Endometrial microvascular endothelial cells (primary cell): ENCODE data around the gene LRRN3. TPM values are rescaled to one million over a fixed set of nuclear protein-coding genes. Genes with fewer than 3 reads are reported as not detected.

ENCODE experiments used
- in situ Hi-C: cut with HindIII; loops from 2 replicates; pipeline ENCODE4 v1.10.0; 2017; ENCODE audit warnings: low sequenced_read_pairs, low pct_unique_long_range_greater_than_20kb; ENCODE audit errors: inconsistent ontology term
- total RNA-seq: library from RNA; depleted of rRNA; stranded (reverse); fragments of >200 nt; gene quantifications from one replicate; pipeline ENCODE4 v1.2.3, GENCODE V29; 2015; ENCODE audit errors: inconsistent ontology term

The LRRN3 gene
- total RNA-seq, 1 donor from 2014 or later = not detected

DNA sequence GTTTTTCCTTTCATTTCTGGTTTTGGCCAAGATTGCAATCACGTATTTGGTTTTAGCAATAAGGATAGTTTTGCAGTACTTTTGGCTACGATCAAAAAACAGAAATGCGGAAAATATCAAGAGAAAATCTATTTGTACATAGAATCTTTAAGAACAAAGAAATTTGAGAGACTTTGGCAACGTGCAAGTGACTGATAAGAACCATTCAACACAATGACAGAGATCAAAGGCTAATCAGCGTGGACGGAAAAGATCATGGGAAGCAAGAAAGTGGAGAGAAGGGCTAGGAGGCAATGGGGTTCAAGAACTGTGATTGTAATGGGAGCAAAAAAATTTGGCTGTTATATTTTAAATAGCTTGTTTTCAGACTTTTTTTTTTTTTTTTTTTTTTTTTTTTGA is 16.2 kb upstream of the LRRN3 start:
- in situ Hi-C loops = no loop called here

GRCh38 chr7:111075498-111075897 is 15.4 kb upstream of the LRRN3 start:
- in situ Hi-C loops = no loop called here

- in situ Hi-C loops = no loop called here
Observed at GRCh38 chr7:111076205-111076604, 14.7 kb upstream of the LRRN3 start.

GRCh38 chr7:111077001-111077400 is 13.9 kb upstream of the LRRN3 start:
- in situ Hi-C loops = no loop called here

DNA sequence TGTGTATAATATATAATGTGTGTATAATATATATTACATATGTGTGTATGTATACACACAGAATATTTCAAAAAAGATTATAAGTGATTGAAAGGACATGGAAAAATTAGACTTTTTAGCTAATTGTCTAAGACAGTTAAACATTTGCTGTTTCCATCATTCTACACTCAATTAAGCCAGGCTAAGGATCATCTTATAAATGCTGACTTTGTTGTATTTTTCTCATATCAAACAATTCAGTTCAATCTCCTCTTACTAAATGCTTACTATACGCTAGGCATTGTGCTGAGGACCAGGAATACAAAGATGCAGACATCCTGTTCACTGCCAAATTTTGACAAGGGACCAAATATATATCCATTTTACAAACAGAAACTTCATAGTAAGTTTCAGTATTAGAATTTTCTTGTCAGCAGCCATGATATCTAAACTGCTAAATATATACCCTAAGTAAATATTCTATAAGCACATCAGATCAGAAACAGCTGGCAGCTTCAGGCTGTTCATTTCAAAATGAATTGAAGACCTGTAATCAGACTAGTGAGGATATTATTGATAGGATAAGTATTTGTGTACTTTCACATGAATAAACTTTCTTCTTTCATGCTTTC is 10.3 kb upstream of the LRRN3 start:
- in situ Hi-C loops = no loop called here

- in situ Hi-C loops = no loop called here
Observed at GRCh38 chr7:111081546-111082267, 9.2 kb upstream of the LRRN3 start.

DNA sequence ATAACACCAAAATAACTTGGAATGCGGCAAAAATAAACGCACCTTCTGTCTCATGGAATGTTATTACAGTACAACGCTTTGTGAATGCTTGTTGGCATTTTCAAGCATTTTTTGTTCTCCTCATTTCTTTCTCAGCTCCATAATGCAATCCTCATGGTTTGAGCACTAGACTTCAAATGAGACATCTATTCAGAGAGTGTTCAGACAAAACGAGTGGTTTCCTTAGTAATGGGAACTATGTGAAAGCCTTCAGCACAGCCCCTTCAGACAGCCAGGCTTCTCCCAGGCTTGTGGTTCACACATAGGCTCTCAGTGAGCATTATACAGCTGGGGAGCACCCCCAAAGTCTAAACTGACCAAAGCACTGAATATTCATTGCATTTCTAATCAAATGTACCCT is 8.6 kb upstream of the LRRN3 start:
- in situ Hi-C loops = no loop called here

- in situ Hi-C loops = no loop called here
Observed at GRCh38 chr7:111083413-111083812, 7.5 kb upstream of the LRRN3 start.

DNA sequence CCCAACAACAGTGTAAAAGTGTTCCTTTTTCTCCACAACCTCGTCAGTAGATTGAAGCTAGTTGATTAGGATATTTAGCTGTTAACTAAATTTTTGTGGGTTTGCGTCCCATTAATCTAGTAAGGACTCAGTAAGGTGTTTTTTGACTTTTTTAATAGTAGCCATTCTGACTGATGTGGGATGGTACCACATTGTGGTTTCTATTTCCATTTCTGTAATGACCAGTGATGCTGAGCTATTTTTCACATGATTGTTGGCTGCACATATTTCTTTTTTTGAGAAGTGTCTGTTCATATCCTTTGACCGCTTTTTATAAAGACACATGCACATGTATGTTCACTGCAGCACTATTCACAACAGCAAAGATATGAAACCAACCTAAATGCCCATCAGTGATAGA is 5.6 kb upstream of the LRRN3 start:
- in situ Hi-C loops = no loop called here

GRCh38 chr7:111086532-111086931 is 4.4 kb upstream of the LRRN3 start:
- in situ Hi-C loops = no loop called here

- in situ Hi-C loops = no loop called here
Observed at GRCh38 chr7:111088328-111088727, 2.6 kb upstream of the LRRN3 start.

DNA sequence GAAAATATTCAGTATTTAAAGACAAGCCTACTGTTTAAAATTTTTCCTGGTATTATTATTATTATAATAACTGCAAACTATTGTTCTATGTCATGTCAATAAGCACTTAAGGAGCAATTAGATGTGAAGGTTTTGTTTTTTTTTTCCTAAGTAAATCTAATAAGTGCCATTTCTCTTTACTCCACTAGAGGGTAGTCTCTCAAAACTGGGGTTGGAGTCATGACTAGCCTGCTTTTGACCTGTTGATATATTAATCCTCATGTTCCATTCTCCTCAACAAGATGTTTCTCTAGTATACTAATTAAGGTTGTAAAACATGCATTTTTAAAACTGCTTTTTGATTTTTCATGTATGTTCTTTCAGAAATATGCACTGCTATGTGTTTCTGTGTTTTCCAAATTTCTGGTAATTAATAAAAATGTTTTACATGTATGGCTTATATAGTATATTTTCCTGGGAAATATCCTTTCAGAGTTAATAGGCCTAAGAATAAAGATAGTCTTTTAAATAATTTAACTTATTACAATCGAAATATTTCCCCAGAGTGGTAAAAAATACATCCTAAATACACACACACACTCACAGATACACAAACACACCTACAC is 1.0 kb upstream of the LRRN3 start:
- in situ Hi-C loops = no loop called here

- in situ Hi-C loops = no loop called here
Observed at GRCh38 chr7:111091593-111092358, 849 bp downstream of the LRRN3 start.

DNA sequence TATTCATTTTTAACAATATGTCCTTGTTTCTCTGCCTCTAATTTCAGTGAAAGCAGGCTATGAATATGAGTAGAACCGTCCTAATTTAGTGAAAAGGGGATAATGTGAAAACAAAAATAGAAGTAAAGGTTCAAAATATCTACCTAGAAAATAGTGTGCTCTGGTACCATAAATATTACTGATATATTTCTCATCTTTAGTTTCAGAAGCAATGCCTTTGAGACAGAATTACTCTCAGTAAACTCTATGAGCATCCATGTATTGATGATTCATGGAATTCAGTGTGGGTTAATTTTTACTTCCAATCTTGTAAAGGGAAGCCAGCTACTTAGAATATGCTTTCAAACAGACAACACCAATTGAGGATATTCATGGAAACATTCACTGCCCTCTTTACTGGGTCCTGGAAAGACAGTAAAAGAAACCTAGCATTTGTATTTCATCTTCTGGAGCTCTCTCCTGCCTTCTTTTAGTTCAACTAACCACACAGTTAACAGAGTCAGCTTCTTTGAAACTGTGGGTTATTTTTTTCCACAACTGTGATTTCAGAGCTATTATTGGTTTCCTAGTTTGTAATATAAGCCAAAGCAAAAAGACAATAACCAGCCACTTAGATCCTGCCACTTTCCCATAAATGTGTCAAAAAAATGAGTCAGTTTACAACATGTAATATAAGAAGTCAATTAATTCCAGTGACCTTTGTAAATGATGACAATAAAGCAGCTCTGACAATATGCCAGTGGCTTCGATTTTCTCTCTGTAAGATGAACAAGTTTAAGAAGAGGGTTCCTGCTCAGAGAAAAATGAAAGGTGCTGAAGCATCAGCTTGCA is 1.7 kb downstream of the LRRN3 start:
- in situ Hi-C loops = no loop called here

DNA sequence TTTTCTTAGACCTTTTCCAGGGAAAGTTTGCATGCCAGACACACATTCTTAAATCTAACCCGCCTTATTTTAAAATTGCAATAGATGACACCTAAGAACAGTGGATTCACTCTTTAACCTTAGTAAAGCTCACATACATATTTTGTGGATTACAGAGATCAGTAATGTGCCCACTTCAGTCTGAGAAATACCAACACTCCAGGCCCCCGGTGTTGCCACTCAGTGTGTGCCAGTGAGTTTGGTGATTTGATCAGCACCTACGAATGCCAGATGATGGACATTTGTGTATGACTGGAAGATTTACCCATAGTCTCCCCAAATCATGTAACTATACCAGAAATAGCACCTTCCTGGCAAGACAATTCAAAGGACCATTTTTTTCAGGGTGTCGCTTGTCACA is 2.6 kb downstream of the LRRN3 start:
- in situ Hi-C loops = no loop called here

DNA sequence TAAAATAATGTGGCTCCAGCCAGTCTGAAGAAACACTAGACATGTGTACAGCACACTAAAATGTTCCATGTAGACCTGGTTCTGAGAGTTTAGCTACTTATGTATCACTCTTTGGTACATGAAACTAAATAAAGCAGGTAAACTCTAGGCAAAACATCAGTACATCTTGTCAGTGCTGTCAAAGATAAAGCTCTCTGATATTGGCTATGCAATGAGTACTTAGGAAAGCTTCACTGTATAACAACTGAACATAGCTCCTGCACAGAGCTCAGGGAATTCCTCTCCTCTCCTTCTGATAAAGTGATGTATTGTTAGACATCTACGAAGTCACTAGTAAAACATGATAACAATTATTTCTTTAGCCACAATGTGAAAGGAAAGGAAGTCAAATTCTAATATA is 3.5 kb downstream of the LRRN3 start:
- in situ Hi-C loops = no loop called here

DNA sequence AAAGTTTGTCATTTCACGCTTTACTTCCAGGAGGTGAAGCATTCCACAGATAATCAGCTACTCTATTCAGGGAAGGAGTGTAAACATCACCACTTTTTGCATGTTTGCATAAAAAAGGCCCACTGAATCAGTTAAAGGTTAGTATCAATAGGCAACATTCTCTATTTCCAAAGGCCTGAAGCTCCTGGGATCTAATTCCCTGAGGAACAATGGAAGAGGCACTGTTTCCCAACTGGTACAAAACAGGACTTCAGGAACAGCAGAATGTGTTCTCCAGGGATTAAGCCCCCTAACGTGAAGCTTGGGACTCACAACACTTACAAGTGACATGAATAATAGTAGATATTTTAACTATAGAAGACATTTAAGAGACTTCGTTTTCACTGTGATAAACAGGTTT is 6.1 kb downstream of the LRRN3 start:
- in situ Hi-C loops = no loop called here

GRCh38 chr7:111098011-111098925 is 7.3 kb downstream of the LRRN3 start:
- in situ Hi-C loops = no loop called here
